Renal cortex interstitium (tissue), 11 donors: ENCODE results near the gene SH3BP4. TPM values are rescaled to one million over a fixed set of nuclear protein-coding genes. Genes with fewer than 3 reads are reported as not detected.

Experiments used
- DNase-seq, 11 donors: peaks; one replicate each; pipeline ENCODE4 v3.0.0-alpha.2; 2013; ENCODE audit warnings: low read depth in 9 of 11, low spot score in 4 of 11; ENCODE audit errors: extremely low read depth in 1 of 11
- polyA plus RNA-seq, 3 donors: library from polyadenylated mRNA; unstranded; fragments of 120-200 nt; gene quantifications; one replicate each; pipeline ENCODE4 v1.2.1, GENCODE V29; 2013; ENCODE audit not compliant: insufficient read length in 3 of 3

Gene SH3BP4
- polyA plus RNA-seq, 3 donors, result 37.9 to 42.2 (median 38.1) TPM

GRCh38 chr2:234976479-234977227 lies 24.8 kb downstream of the SH3BP4 start:
- DNase-seq, result no peak

GRCh38 chr2:234977228-234977679 lies 25.4 kb downstream of the SH3BP4 start:
- DNase-seq, result no peak

- DNase-seq, result no peak
Observed at GRCh38 chr2:234978466-234979203, 26.8 kb downstream of the SH3BP4 start.

- no peak for DNase-seq
Observed at GRCh38 chr2:234979204-234980167, 27.7 kb downstream of the SH3BP4 start.

- DNase-seq, result no peak
Observed at GRCh38 chr2:234980451-234981187, 28.8 kb downstream of the SH3BP4 start.

GRCh38 chr2:234981197-234982095 lies 29.6 kb downstream of the SH3BP4 start:
- DNase-seq, result peak in 10 of 11 donors; percentile 43 to 87 (median 72)

GRCh38 chr2:234982096-234982834 lies 30.4 kb downstream of the SH3BP4 start:
- no peak for DNase-seq

- no peak for DNase-seq
Observed at GRCh38 chr2:234983011-234983726, 31.4 kb downstream of the SH3BP4 start.

GRCh38 chr2:234985608-234986245 lies 33.9 kb downstream of the SH3BP4 start:
- no peak for DNase-seq

- DNase-seq, result no peak
Observed at GRCh38 chr2:234986390-234986789, 34.6 kb downstream of the SH3BP4 start.

GRCh38 chr2:234986876-234987720 lies 35.3 kb downstream of the SH3BP4 start:
- no peak for DNase-seq

- DNase-seq, result no peak
Observed at GRCh38 chr2:234987754-234988153, 35.9 kb downstream of the SH3BP4 start.

GRCh38 chr2:234988491-234988890 lies 36.7 kb downstream of the SH3BP4 start:
- DNase-seq, result no peak

GRCh38 chr2:234989183-234989701 lies 37.4 kb downstream of the SH3BP4 start:
- DNase-seq, result no peak

- DNase-seq, result no peak
Observed at GRCh38 chr2:234990300-234990699, 38.5 kb downstream of the SH3BP4 start.
